ENCODE results near the gene EFCAB7.

DNA sequence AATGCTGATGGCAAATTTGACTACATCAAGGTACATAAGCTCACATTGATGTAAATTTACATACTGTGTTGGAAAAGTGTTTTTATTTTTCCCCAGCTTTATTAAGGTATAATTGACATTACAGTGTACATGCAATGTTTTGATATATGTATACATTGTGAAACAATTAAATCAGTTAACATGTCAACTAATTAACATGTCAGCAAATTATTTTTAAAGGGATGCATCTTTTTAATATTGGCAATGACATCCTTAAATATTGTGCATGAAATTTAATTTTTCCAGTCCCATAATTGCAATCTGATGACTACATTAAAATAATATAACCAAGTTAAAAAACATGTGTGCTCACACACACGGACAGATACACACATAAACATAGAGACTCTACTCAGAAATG is 9.4 kb downstream of the EFCAB7 start:
- TF ChIP-seq, protein P1, sequence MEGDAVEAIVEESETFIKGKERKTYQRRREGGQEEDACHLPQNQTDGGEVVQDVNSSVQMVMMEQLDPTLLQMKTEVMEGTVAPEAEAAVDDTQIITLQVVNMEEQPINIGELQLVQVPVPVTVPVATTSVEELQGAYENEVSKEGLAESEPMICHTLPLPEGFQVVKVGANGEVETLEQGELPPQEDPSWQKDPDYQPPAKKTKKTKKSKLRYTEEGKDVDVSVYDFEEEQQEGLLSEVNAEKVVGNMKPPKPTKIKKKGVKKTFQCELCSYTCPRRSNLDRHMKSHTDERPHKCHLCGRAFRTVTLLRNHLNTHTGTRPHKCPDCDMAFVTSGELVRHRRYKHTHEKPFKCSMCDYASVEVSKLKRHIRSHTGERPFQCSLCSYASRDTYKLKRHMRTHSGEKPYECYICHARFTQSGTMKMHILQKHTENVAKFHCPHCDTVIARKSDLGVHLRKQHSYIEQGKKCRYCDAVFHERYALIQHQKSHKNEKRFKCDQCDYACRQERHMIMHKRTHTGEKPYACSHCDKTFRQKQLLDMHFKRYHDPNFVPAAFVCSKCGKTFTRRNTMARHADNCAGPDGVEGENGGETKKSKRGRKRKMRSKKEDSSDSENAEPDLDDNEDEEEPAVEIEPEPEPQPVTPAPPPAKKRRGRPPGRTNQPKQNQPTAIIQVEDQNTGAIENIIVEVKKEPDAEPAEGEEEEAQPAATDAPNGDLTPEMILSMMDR (IDR thresholded peaks at IDR 0.05) = no peak
- TF ChIP-seq POLR2A (IDR thresholded peaks at IDR 0.05) = no peak
